HepG2 (cell line): ENCODE measurements around the gene RERGL. TPM values are rescaled to one million over a fixed set of nuclear protein-coding genes. Genes with fewer than 3 reads are reported as not detected.

Experiments used
- ATAC-seq: fragments of 200-7000 bp; cut with Tn5 transposase; 3 replicates; pipeline ENCODE4 v1.9.1; 2020; ENCODE audit warnings: mild to moderate bottlenecking, moderate library complexity
- BruUV-seq: library from RNA; stranded (reverse); fragments of 400-500 nt; replicated peaks from 2 replicates; lab custom pipeline; 2021; lab: Mats Ljungman, UMichigan
- CTCF ChIA-PET: fragments of 300-600 bp; formaldehyde crosslinking; extraction: SDS; loops from one replicate; lab custom pipeline; 2021; ENCODE audit warnings: low total read pairs, inconsistent platforms, low intra/inter-chr PET ratio; lab: Yijun Ruan, JAX
- POLR2A ChIA-PET: fragments of 350-600 bp; sonication (Branson Sonifier 250); formaldehyde crosslinking; loops from one replicate; lab custom pipeline; 2020; ENCODE audit warnings: antibody characterized with exemption, inconsistent platforms; lab: Yijun Ruan, JAX
- DNase-seq: peaks from one replicate; pipeline ENCODE4 v3.0.0-alpha.2; 2015; ENCODE audit warnings: low spot score
- FAIRE-seq: peaks from 3 replicates; lab custom pipeline; 2011; peaks lifted over from hg19 to GRCh38; lab: Jason Lieb, UNC
- H2AFZ ChIP-seq: one replicate; pipeline ENCODE4 v1.6.1; 2011; ENCODE audit warnings: low read length, inconsistent platforms
- H3K27ac ChIP-seq: fragments of 300-600 bp; 3 replicates; pipeline ENCODE4 v1.8.0; 2011; ENCODE audit warnings: mixed run types, mild to moderate bottlenecking, mixed read lengths, low read length, inconsistent platforms; ENCODE audit not compliant: insufficient read depth; ENCODE audit errors: extremely low read length
- H3K27me3 ChIP-seq, 2 experiments: fragments of 200-600 bp in 1 of 2; 2 replicates in 1 of 2; 3 replicates in 1 of 2; pipeline versions ENCODE4 v1.6.0 to v1.8.0; 2011; ENCODE audit warnings: low read length in 2 of 2, mild to moderate bottlenecking in 2 of 2, moderate library complexity in 2 of 2, inconsistent platforms in 1 of 2; ENCODE audit not compliant: insufficient read depth in 2 of 2, control insufficient read depth in 1 of 2
- H3K36me3 ChIP-seq, 2 experiments: fragments of 200-600 bp in 1 of 2; replicated peaks in 1 of 2; 2 replicates in 1 of 2; 3 replicates in 1 of 2; pipeline versions ENCODE4 v1.5.1 to v1.8.0; 2011; ENCODE audit warnings: low read length in 2 of 2, inconsistent platforms in 1 of 2; ENCODE audit not compliant: insufficient read depth in 2 of 2, control insufficient read depth in 1 of 2
- H3K4me1 ChIP-seq: 2 replicates; pipeline ENCODE4 v1.5.1; 2012; ENCODE audit warnings: low read length, inconsistent platforms; ENCODE audit not compliant: insufficient read depth
- H3K4me2 ChIP-seq: 2 replicates; pipeline ENCODE4 v1.6.0; 2011; ENCODE audit warnings: low read depth, low read length, inconsistent platforms
- H3K4me3 ChIP-seq, 3 experiments: fragments of 200-600 bp in 1 of 3; sonication (generic), shearing (Covaris generic) in 1 of 3; replicated peaks in 1 of 3; 2 replicates each; pipeline ENCODE4 v1.5.1; 2011 to 2016; ENCODE audit warnings: low read length in 3 of 3, inconsistent platforms in 2 of 3, low read depth in 2 of 3, mild to moderate bottlenecking in 2 of 3, control low read depth in 1 of 3, mixed read lengths in 1 of 3; ENCODE audit not compliant: insufficient read depth in 1 of 3
- H3K79me2 ChIP-seq: one replicate; pipeline ENCODE4 v1.6.1; 2011; ENCODE audit warnings: low read length, inconsistent platforms; ENCODE audit not compliant: insufficient read depth
- H3K9ac ChIP-seq: 2 replicates; pipeline ENCODE4 v1.6.0; 2011; ENCODE audit warnings: mild to moderate bottlenecking, low read depth, low read length, inconsistent platforms; ENCODE audit not compliant: insufficient read depth
- H3K9me3 ChIP-seq: 2 replicates; pipeline ENCODE4 v1.5.1; 2012; ENCODE audit warnings: mild to moderate bottlenecking, low read length
- H4K20me1 ChIP-seq: 2 replicates; pipeline ENCODE4 v1.6.0; 2011; ENCODE audit warnings: inconsistent platforms, mild to moderate bottlenecking, low read length, moderate library complexity; ENCODE audit not compliant: insufficient read depth
- E2F5 ChIP-seq: sonication (generic); formaldehyde crosslinking; conservative IDR thresholded peaks from 2 replicates; pipeline ENCODE4 v1.4.0; 2020; ENCODE audit warnings: missing genetic modification reagents
- FOXA3 ChIP-seq: IDR thresholded peaks from 2 replicates; pipeline ENCODE4 v1.6.1; 2016; ENCODE audit warnings: missing genetic modification reagents, missing compliant biosample characterization
- HNF1B ChIP-seq: sonication (generic); formaldehyde crosslinking; IDR thresholded peaks from 2 replicates; pipeline ENCODE4 v1.5.1; 2020; ENCODE audit warnings: mild to moderate bottlenecking, moderate library complexity, missing genetic modification reagents
- MAF1 ChIP-seq: sonication (generic); formaldehyde crosslinking; IDR thresholded peaks from 2 replicates; pipeline ENCODE4 v1.5.0; 2020; ENCODE audit warnings: missing genetic modification reagents, borderline replicate concordance
- PBX3 ChIP-seq: sonication (generic); formaldehyde crosslinking; IDR thresholded peaks from 2 replicates; pipeline ENCODE4 v1.8.1; 2023; ENCODE audit warnings: missing genetic modification reagents, inconsistent platforms, borderline replicate concordance
- ZFP62 ChIP-seq: sonication (generic); formaldehyde crosslinking; IDR thresholded peaks from 2 replicates; pipeline ENCODE4 v1.4.0; 2020; ENCODE audit warnings: missing genetic modification reagents
- ZNF513 ChIP-seq: sonication (generic); formaldehyde crosslinking; conservative IDR thresholded peaks from 2 replicates; pipeline ENCODE4 v1.5.0; 2020; ENCODE audit warnings: missing genetic modification reagents
- ZNF784 ChIP-seq: sonication (generic); formaldehyde crosslinking; IDR thresholded peaks from 2 replicates; pipeline ENCODE4 v1.5.1; 2020; ENCODE audit warnings: missing genetic modification reagents, mild to moderate bottlenecking, borderline replicate concordance
- ZNF839 ChIP-seq: sonication (generic); formaldehyde crosslinking; IDR thresholded peaks from 2 replicates; pipeline ENCODE4 v1.4.0; 2020; ENCODE audit warnings: missing genetic modification reagents, mild to moderate bottlenecking, borderline replicate concordance
- WGBS: methylation state at CpG from one replicate; pipeline ENCODE4 v1.1.6; 2017; ENCODE audit warnings: low lambda C conversion rate; 5-methylcytosine and 5-hydroxymethylcytosine counted together
- in situ Hi-C: cut with HindIII; loops from 2 replicates; pipeline ENCODE4 v1.10.0; 2017; ENCODE audit warnings: low pct_unique_long_range_greater_than_20kb; ENCODE audit not compliant: extremely low pct_ligation_motif_present
- intact Hi-C: fragments of 100-400 bp; cut with micrococcal nuclease; formaldehyde crosslinking; loops from one replicate; pipeline ENCODE4 v1.10.0; 2022; ENCODE audit not compliant: unreplicated experiment
- polyA plus RNA-seq, 8 experiments: library from polyadenylated mRNA; depleted of rRNA in 3 of 8; stranded (reverse) in 7 of 8; unstranded in 1 of 8; fragments of >200 nt; fragmentation: Illumina TruSeq in 4 of 8; extraction: Trizol in 4 of 8; gene quantifications; 2 replicates each; pipeline versions ENCODE4 v1.2.1 to v1.2.3, GENCODE V29; 2011 to 2016; ENCODE audit warnings: low read depth in 4 of 8, missing spikeins in 1 of 8, mixed read lengths in 1 of 8; ENCODE audit not compliant: insufficient read depth in 1 of 8
- total RNA-seq, 5 experiments: library from RNA; depleted of rRNA; stranded (reverse); fragments of >200 nt; fragmentation: Illumina TruSeq; extraction: Trizol; gene quantifications; 2 replicates each; pipeline ENCODE4 v1.2.3, GENCODE V29; 2016; ENCODE audit warnings: low read depth in 1 of 5
- TF ChIP-seq, protein P1 (sequence below): sonication (generic); formaldehyde crosslinking; IDR thresholded peaks from 2 replicates; pipeline ENCODE4 v1.8.0; 2022; ENCODE audit warnings: mild to moderate bottlenecking, missing genetic modification reagents; ENCODE audit not compliant: insufficient replicate concordance

The RERGL gene
- total and polyA plus RNA-seq, 2 of the 13 experiments (the other 11 are each of a cell fraction or from before 2014, with no cell fraction given), result not detected

- Histone ChIP-seq H3K79me2 (no peaks in the 10 kb centered on the region), H3K9me3 (peaks cover 88% of the 10 kb centered on the region), H4K20me1 (no peaks in the 10 kb centered on the region), H3K4me3 (no peak overlapping the region), H3K27me3 (no peaks in the 10 kb centered on the region), H3K4me2 (no peak overlapping the region), H2AFZ (no peak overlapping the region), H3K36me3 (no peaks in the 10 kb centered on the region), H3K9ac (no peak overlapping the region), H3K4me1 (peaks cover 3% of the 10 kb centered on the region; the same call in 1 of the 2 replicates), H3K27ac (no peak overlapping the region)
- 25% methylated on average over 2 of the region's 2 CpGs for WGBS
- intact Hi-C loops, result no loop called here
- ATAC-seq (no peak), FAIRE-seq (no peak), DNase-seq (no peak)
- no peak for TF ChIP-seq HNF1B (CRISPR knock-in tag)
- no TSS peak for BruUV-seq
- POLR2A ChIA-PET, result no interaction called here
- CTCF ChIA-PET, result no interaction called here
- in situ Hi-C loops, result no loop called here
Measured at GRCh38 chr12:18103624-18104023, 13.6 kb upstream of the RERGL start.

- ATAC-seq (no peak), FAIRE-seq (no peak), DNase-seq (no peak)
- Histone ChIP-seq H2AFZ (no peak overlapping the region), H3K9me3 (peaks cover 73% of the 10 kb centered on the region), H4K20me1 (no peaks in the 10 kb centered on the region), H3K27me3 (no peaks in the 10 kb centered on the region), H3K9ac (no peak overlapping the region), H3K79me2 (no peaks in the 10 kb centered on the region), H3K4me3 (no peak overlapping the region), H3K4me1 (no peaks in the 10 kb centered on the region), H3K36me3 (no peaks in the 10 kb centered on the region), H3K27ac (no peak overlapping the region), H3K4me2 (no peak overlapping the region)
- ChIA-PET POLR2A (no interaction called here), CTCF (no interaction called here)
- in situ Hi-C loops (no loop called here), intact Hi-C loops (no loop called here)
- no TSS peak for BruUV-seq
- WGBS, result 9% methylated on average over 2 of the region's 2 CpGs
- TF ChIP-seq ZNF784, result no peak
- TF ChIP-seq FOXA3 (CRISPR knock-in tag), result no peak
- no peak for TF ChIP-seq E2F5 (CRISPR knock-in tag)
- TF ChIP-seq ZNF513, result no peak
- TF ChIP-seq MAF1, result no peak
- no peak for TF ChIP-seq ZNF839 (CRISPR knock-in tag)
- TF ChIP-seq, protein P1, sequence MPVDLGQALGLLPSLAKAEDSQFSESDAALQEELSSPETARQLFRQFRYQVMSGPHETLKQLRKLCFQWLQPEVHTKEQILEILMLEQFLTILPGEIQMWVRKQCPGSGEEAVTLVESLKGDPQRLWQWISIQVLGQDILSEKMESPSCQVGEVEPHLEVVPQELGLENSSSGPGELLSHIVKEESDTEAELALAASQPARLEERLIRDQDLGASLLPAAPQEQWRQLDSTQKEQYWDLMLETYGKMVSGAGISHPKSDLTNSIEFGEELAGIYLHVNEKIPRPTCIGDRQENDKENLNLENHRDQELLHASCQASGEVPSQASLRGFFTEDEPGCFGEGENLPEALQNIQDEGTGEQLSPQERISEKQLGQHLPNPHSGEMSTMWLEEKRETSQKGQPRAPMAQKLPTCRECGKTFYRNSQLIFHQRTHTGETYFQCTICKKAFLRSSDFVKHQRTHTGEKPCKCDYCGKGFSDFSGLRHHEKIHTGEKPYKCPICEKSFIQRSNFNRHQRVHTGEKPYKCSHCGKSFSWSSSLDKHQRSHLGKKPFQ (CRISPR knock-in tag), result no peak
- no peak for TF ChIP-seq PBX3
- TF ChIP-seq ZFP62 (CRISPR knock-in tag), result no peak
Measured at GRCh38 chr12:18101043-18101442, 11.1 kb upstream of the RERGL start.
